PFSK-1 (cell line): ENCODE measurements around the gene KCNMA1.

ENCODE experiments used
- POLR2AphosphoS5 ChIP-seq: IDR thresholded peaks from 2 replicates; pipeline ENCODE4 v1.6.1; 2012; ENCODE audit warnings: low read depth, mild to moderate bottlenecking, control low read depth, low read length, moderate library complexity
- SIN3A ChIP-seq: IDR thresholded peaks from 2 replicates; pipeline ENCODE4 v1.6.1; 2012; ENCODE audit warnings: mild to moderate bottlenecking, low read length, moderate library complexity, borderline replicate concordance; ENCODE audit not compliant: insufficient read depth
- TF ChIP-seq, protein P1 (sequence below), 2 experiments: IDR thresholded peaks; 2 replicates each; pipeline versions ENCODE4 v1.6.1 to v1.8.0; 2011 to 2012; ENCODE audit warnings: low read depth in 2 of 2, low read length in 2 of 2, control low read depth in 1 of 2, inconsistent platforms in 1 of 2, mild to moderate bottlenecking in 1 of 2, moderate library complexity in 1 of 2; ENCODE audit not compliant: insufficient read depth in 1 of 2

DNA sequence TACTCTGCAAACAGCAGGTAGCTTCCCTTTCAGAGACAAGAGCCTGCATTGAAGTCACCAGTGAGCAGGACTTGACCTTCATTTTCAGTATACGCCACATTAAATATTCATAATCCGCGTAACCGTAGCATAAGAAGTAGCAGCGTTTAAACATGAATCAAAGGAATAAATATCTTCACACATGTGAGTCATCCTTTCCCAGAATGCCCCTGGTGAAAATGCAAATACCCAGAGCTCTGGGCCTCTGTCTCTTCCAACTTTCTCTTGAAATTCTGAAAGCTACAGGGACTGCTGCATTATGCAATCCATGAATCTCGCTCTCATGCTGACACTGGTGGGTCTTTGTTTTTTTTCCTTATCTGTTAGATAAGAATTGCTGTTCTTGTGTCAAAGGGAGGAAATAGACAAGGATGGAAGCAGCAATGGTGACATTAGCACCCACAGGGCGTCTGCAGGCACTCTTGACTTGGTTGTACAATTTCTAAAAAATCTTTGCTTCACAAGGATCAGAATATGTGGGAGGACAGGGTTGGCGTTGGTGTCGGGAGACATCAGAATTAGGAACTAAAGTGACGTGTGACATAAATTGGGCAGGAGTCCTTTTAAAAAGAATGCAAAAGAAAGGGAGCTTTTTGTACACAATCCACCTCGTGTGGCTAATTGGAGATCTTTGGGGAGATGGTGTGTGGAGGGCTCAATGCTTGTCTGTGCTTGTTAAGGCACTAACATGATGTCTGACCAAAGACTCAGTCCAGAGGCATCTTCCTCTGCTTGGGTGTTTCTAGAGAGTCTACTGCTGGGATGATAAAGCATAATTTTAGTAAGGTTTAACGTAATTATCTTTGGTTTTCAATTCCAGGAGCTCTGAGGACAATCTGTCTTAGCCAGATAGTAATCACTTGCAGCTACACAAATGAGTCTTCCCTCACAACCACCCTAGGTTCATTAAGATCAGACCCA lies 390.3 kb downstream of the KCNMA1 start:
- TF ChIP-seq, protein P1, sequence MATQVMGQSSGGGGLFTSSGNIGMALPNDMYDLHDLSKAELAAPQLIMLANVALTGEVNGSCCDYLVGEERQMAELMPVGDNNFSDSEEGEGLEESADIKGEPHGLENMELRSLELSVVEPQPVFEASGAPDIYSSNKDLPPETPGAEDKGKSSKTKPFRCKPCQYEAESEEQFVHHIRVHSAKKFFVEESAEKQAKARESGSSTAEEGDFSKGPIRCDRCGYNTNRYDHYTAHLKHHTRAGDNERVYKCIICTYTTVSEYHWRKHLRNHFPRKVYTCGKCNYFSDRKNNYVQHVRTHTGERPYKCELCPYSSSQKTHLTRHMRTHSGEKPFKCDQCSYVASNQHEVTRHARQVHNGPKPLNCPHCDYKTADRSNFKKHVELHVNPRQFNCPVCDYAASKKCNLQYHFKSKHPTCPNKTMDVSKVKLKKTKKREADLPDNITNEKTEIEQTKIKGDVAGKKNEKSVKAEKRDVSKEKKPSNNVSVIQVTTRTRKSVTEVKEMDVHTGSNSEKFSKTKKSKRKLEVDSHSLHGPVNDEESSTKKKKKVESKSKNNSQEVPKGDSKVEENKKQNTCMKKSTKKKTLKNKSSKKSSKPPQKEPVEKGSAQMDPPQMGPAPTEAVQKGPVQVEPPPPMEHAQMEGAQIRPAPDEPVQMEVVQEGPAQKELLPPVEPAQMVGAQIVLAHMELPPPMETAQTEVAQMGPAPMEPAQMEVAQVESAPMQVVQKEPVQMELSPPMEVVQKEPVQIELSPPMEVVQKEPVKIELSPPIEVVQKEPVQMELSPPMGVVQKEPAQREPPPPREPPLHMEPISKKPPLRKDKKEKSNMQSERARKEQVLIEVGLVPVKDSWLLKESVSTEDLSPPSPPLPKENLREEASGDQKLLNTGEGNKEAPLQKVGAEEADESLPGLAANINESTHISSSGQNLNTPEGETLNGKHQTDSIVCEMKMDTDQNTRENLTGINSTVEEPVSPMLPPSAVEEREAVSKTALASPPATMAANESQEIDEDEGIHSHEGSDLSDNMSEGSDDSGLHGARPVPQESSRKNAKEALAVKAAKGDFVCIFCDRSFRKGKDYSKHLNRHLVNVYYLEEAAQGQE (IDR thresholded peaks at IDR 0.05; ENCODE audit: insufficient read depth in 1 of 2, low read depth in 2 of 2, low read length in 2 of 2), result no peak
- TF ChIP-seq POLR2AphosphoS5, result peak; percentile 53
- peak; percentile 32; the same call in 1 of the 2 replicates for TF ChIP-seq SIN3A
